ENCODE data around the gene PPP1R10.
"Not testable (repeated sequence)": the region's sequence is repeated elsewhere in the genome, so short reads cannot be mapped to it uniquely, and the experiment has no call there.

PPP1R10 gene

DNA sequence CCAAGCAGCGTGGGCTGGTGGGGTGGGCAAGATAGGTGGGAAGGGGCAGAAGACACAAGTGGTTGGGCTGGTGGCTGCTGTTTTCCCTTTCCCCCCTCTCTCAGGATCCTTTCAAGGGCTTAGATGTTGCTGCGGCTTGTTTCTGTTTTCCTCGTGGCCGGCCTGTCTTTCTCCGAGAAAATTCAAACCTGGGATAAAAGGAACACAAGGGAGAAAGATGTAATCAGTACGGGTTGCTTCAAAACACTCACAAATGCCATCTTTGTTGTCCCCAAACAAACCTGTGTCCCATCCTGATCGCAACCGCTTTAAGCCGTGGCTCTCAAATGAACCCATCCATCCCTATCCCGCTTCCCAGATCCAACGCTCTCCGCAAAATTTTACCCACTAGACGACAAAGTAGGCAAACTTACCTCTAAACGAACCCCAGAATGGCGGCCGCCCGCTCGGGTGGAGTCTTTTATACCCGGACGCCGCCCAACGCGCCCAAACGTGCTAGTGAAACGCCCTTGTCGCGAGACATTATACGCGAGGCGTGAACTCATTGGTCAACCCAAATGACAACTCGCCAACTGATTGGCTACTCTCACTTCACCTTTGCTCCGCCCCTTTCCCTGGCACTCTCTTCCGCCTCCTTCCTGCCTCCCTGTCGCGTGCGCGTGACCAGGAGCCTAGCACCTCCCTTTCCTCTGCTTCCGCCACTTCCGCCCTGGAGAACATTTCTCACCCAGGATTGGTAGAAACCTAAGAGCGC lies at the start of gene PPP1R10:
Gene PPP1R10 (minus strand): TSS at position 433 of the 754 bp plus-strand sequence. CDS start 7,299 bp downstream, outside the sequence.
- DNase-seq (ENCODE audit: low read depth): peak; percentile 95

DNA sequence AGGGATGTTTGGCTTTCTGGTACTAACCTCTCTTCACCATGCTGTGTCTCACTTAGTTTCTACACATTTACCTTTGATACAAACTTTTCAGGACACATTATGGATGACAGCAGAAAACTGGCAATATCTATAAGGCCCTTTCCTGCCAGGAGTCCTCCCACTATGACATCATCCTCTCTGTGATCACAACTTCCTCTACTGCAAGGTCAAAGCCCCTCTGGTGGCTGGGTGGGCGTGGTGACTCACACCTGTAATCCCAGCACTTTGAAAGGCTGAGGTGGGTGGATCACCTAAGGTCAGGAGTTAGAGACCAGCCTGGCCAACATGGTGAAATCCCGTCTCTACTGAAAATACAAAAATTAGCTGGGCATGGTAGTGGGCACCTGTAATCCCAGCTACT lies 49.3 kb upstream of the PPP1R10 start:
- not testable (repeated sequence) for DNase-seq (ENCODE audit: low read depth)

DNA sequence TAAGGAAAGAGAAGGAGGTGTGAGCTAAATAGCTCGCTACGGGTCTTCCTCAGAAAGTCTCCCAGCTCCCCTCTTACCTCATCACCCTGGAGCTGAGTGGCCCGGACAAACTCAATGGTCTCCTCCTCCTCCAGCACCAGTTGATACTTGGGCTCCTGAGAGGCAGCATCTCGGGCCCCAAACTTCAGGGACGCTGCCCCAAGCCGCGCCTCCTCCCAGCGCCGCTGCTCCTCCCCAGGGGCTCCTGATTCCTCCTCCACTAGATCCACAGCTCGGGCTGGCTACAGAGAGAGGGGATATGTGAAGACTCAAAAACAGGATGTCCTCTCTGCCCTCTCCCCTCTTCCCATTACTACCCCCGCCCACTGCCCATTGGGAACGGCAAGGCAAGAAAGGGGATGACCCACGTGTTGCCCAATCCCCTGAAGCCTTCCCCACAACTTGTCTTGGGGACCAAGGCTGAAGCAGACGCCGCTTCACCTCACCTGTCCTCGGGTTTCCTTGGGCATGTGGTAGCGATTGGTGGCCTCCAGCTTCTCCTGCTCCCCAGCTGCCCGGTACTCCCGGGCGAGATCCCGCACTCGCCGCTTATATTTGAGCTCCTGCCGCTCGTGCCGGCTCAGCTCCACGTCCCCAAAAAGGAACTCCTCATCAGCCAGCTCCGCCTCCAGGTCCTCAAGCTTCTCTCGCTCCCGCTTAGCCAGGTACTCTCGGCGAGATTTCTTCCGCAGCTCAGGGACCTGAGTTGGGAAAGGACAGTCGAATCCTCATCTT lies 48.1 kb upstream of the PPP1R10 start:
- DNase-seq (ENCODE audit: low read depth): no peak

DNA sequence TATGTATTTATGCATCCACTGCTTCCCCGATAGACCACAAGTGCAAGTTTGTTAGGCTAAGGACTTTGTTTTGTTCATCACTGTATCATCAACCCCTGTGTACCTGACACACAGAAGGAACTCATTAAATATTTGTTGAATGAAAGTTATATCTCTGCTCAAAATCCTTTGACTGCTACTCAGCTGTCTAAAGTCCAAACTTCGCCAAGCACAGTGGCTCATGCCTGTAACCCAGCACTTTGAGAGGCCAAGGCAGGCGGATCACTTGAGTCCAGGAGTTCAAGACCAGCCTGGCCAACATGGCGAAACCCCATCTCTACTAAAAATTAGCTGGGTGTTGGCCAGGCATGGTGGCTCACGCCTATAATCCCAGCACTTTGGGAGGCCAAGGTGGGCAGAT lies 40.9 kb upstream of the PPP1R10 start:
- DNase-seq (ENCODE audit: low read depth): not testable (repeated sequence)

DNA sequence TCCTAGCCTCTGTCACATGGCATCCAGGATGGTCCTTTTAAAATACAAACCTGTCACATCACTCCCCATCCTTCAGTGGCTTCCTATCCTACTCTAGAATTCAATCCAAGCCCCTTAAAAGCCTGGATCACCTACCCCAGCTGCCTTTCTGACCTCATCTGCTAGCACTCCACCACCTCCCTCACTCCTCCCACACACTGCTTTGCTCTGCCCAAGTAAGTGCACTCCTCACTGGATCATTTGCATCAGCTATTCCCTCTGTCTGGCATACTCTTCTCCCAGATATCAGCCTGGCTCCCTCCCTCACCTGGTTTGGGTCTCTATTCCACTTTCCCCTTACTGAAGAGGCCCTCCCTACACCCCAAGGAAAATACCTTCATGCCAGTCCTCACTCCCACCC lies 40.4 kb upstream of the PPP1R10 start:
- no peak for DNase-seq (ENCODE audit: low read depth)

DNA sequence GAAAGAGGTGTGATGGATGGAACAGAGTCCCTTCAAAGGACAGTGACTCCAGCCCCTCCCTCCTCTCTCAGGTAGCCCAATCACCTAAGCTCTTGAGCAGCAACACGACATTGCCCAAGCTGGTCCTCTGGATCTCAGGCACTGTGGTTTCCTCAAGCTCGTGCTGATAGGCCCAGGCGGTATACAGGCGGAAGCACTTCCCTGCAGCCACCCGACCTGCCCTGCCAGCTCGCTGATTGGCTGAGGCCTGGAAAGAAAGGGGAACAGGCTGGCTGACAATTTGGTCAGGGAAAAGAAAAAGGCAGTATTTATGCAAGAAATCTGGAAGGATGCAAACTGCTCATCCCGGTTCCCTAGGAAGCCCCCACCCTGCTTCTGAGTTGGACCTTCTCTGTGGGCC lies 39.5 kb upstream of the PPP1R10 start:
- DNase-seq (ENCODE audit: low read depth): no peak

DNA sequence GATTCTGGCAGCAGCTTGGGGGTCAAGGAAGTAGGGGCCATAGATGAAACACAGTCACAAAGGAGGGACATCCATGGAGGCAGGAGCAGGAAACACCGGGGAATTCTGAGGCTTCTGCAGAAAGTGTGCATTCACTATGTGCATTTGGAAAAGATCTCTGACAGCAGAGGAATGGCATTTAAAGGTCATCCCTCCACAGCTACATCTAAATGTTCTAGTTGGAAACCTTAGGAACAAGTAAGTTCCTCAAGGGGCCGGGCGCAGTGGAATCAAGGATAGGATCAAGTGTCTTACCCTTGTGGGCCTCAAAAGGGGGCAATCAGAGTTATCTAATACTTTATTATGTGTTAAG lies 38.7 kb upstream of the PPP1R10 start:
- DNase-seq (ENCODE audit: low read depth): no peak

DNA sequence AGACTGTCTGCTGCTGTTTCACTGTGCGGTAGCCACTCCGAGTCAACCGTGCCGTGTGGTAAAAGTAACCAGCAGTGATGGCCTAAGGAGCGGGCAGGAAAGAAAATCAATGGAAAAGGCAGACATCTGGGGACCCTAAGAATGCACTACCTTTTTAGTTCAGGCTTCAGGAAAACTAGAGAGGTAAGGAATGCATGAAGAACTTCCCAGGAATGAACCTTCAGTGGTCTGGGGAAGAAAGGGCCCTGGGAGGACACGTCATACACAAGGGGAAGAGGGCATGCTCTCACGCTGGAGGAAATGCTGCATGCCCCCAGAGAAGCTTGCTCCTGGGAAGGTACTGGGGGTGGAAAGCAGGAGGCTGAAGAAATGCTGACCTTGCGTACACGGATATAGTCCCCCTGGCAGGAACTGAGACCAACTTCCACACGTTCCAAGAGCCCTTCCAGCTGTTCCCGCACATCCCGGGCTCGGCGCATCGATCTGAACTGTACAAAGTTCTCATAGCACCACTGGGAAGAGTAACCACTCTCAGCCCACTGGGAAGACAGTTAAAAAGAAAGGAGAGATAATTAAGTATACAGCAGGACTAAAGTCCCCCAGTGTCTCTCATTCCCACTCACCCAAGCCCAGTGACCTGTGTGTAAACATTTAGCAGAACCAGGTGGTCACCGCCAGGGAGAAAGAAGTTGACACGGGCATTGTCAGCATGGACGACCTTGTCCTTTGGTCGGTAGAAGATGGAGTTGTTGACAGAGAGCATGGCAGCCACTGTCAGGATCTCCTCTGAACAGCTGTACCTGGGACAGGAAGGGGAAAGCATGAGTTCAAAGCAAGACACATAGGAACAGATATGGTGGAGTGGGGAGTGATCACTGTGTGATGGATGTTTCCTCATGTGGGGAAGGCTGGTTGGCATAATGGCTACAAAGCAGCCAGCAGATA lies 38.0 kb upstream of the PPP1R10 start:
- DNase-seq (ENCODE audit: low read depth): no peak

DNA sequence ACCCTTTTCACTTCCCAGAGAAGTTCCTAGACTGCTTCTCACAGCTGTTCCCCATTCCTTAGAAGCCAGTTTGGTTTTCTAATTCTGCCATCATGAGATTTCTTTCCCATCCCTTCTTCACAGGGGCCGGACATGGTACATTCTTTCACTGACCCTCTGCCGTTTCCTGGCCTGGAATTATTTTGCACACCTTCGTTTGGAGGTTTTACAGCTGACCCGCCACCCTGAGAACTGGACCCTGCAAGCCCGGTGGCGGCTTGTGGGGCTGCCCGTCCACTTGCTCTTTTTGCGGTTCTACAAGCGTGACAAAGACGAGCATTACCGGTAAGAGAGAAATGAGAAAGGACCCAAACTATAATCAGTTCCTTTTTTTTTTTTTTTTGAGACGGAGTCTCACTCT lies 34.1 kb upstream of the PPP1R10 start:
- DNase-seq (ENCODE audit: low read depth): no peak

DNA sequence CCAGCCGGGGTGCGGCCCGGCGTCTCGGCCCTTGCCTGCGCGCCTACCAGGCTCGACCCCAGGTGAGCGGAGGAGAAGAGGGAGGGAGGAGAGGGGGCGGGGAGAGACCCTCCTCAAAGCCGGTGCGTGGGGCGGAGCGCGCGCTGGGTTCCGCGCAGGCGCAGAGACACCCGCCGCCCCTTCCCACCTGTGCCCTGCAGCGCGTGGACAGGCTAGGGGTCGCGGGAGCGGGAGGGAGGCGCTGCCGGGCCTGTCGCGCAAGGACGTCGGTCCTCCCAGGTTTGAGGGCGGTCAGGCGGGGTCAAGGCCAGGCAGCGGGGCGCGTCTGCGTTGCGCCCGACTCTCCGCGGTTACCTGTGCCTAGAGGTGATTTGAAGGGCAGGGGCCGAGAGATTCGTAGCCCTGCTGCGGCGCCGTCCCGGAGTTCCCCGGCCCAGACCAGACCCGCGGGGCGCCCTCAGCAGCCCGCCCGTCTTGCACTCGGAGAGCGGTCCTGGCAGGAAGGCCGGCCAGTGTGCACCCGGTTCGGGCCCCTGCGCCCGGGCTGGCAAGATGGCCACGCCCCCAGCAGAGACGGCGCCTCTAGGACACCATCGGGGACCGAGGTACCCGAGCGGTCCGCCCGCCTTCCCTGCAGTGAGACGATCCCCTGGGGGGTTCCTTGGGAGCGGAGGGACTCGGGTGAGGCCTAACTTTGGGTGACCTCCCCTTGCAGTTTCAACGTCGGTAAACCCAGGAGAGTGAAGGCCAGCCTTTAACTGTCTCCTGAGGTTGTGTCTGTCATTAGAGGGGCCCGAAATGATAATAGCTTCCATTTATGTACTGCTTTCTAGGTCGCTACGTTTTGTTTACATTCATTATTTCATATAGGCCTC lies 30.4 kb upstream of the PPP1R10 start:
- peak; percentile 50 for DNase-seq (ENCODE audit: low read depth)

DNA sequence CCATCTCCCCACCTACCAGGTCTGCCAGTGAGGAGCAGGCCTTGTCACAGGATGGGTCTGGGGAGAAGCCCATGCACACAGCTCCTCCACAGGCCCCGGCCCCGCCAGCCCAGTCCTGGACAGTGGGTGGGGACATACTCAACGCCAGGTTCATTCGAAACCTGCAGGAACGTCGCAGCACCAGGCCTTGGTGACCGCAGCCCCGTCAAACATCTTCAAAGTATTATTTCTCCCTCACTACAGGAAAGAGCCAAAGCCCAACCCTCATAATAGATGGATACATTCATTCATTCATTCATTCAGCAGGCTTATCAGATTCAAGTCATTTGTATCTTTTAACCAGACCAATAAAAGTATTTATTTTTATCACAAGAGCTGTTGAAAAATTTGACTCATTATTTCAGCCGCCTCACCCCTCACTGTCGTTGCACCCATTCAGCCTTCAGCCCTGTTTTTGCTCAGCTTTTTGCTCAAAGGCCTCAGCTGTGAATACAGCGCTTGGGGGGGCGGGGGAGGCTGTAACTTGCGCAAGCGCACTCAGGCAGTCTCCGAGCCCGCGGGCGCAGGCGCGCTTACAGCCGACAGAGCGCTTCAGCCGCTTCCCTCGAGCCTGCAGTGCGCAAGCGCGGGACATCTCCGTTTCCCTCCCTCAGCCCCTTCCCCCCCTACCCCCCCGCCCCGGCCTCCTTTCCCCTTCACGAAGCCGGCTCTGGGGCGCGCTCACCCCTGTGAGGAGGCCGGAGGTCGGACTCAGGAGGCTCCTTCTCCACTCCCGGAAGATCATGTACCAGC lies 29.6 kb upstream of the PPP1R10 start, which contains the start of gene C6orf136:
Gene C6orf136 (plus strand): TSS at position 684 of the 792 bp plus-strand sequence. CDS start 99 bp downstream, at position 783.
- DNase-seq (ENCODE audit: low read depth): peak; percentile 92

DNA sequence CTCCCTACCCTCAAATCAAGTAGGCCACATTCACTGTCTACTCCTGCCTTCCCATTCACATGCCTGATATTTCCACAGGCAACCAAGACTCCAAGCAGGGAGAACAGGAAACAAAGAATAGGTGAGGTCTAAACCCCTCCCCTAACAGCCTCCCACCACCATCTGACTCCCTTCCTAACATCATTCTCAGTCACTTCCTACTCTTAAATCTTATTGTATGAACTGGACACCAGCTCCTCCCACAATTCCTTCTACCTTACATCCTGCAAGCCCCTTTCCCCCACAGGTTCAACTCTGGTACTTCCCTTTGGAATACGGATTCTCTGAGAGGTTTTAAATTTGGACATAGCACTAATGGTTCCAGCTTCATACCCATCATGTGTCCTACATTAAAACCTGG lies 28.9 kb upstream of the PPP1R10 start:
- DNase-seq (ENCODE audit: low read depth): no peak

DNA sequence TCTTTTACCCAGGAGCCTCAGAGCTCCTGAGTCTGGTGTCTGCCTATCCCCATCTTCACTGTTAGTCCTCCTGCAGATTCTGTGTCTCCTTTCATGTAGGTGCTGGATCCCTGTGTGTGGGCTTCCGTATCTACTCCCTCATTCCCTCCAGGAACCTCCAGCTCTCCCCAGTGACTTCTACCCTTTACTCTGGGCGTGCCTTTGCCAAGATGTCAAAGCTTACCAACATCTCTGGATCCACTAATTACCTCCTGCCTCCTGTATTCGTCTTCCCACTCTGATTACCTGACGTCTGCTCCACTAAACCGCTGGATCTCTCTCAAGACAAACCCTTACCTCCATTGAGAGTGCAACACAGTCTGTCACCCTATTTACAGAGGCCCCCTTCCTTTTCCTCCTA lies 27.7 kb upstream of the PPP1R10 start:
- DNase-seq (ENCODE audit: low read depth): no peak

DNA sequence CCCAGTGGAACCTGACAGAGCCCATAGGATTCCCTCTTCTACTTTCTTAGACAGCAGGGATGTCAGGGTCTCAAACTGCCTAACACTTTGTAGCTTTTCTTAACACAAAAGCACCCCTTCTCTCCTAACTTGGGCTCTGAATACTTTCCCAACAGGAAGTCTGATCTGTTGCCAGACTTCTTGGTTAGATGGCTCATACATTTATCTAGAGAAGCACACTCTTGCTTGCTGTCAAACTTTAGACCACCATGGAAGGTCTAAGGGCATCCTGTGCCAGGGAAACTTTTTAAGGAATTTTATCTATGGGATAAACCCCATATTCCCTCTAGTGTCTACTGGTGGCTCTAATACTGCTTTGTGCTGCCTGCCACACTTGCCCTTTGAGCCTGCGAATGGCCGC lies 26.6 kb upstream of the PPP1R10 start:
- no peak for DNase-seq (ENCODE audit: low read depth)

DNA sequence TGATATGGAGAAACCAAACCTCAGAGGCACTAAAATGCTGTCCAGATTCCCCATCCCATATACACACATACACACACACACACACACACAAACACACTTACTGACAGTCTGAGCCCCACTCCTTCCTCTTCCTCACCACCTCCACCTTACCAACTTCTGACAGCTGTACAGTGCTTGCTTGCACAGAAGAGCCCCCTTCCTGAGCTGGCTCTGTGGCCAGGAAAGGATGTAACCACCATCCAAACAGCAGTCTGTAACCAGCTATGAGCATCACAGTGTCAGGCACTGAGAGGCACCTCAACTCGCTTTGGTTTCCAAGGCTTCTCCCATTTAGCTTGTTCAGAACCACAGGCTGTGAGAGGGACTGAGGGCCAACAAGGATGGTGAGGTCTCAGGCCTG lies 24.0 kb upstream of the PPP1R10 start:
- DNase-seq (ENCODE audit: low read depth): no peak

DNA sequence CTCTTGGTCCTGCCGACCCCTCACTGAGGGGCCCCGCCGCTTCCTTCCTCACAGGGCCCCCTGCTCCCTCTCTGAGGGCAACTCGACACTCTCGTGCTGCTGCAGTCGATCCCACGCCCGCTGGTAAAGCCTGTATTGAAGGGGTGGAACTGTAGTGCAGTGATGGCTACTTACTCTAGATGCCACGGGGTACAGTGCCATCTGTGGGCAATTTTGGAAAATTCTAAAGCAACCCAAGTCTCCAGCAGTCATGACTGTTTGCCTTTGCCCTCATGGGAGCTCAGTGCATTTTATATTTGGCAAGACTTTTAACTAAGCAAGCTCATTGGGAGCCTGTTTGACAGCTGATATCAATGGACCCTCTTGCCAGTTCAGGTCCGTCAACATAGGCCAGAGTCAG lies 23.4 kb upstream of the PPP1R10 start:
- DNase-seq (ENCODE audit: low read depth): no peak

DNA sequence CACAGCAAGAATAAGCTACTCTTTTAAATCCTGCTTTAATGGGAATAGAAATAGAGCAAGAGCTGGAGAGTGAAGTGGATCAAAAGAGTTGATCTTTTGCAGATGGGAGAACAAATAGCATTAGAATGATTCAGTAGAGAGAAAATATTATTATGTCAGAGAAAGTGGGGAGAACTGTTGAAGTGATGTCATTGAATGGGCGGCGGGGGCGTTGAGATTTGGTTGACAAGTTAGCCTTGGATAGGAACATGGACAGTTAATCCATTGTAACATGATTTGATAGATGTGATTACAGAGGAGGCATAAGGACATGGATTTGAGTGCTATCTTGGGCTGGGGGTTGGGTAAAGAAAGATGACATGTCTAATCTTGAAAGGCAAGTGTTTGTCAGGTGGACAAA lies 18.8 kb upstream of the PPP1R10 start:
- no peak for DNase-seq (ENCODE audit: low read depth)

DNA sequence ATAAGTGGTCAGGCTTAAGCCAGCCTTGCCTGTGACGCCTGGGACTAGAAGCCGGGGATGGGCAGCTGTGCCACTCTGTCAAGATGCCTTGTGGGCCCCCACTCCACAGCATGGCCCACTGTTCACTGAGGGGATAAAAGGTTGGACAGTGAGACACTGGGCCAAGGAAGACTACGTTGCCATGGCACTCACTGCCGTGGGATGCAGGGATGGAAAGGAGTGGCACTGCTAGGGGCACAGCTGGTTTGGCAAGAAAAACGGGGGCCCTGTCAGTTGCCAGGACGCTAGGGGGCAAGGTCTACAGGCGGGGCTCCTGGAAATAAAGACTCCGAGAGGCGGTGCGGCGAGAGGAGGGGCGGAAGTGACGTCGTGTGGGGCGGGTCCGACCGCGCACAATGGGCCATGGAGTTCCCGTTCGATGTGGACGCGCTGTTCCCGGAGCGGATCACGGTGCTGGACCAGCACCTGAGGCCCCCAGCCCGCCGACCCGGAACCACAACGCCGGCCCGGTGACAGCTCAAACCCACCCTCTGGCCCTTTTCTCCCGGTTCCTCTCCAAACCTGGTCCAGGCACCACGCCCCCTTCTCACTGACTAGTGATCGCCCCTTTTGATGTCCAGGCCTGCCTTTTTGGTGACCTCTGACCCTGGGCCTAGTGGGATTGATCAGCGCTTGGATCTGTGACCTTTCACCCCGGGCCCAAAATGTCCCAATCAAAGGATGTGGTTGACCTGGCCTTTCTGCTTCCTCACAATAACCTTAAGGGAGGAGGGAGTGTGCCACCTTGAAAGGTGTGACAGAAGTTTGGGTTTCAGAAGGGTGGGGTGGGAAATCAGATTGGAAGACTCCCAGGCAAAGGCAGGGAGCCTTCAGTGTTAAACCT lies 9.7 kb upstream of the PPP1R10 start, which contains the start of gene ATAT1:
Gene ATAT1 (plus strand): TSS at position 391 of the 883 bp plus-strand sequence.
- DNase-seq (ENCODE audit: low read depth): peak; percentile 81

DNA sequence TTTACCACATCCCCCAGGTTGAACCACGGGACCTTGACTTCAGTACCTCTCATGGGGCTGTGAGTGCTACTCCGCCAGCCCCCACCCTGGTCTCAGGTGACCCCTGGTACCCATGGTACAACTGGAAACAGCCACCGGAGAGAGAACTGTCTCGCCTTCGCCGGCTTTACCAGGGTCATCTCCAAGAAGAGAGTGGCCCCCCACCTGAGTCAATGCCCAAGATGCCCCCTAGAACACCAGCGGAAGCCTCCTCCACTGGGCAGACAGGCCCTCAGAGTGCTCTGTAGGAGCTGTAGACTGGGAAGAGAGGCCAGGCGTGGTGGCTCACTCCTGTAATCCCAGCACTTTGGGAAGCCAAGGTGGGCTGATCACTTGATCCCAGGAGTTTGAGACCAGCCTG lies 8.5 kb upstream of the PPP1R10 start:
- DNase-seq (ENCODE audit: low read depth): no peak

Measured in activated T-helper 1 cell treated with Interleukin-2 at 50 U/mL for 16 hours (primary cell).